SK-MEL-5 (cell line): ENCODE results near the gene TPST2. TPM values are rescaled to one million over a fixed set of nuclear protein-coding genes. Genes with fewer than 3 reads are reported as not detected.

ENCODE experiments used
- DNase-seq: peaks from one replicate; pipeline ENCODE4 v3.0.0-alpha.2; 2016; ENCODE audit warnings: low read depth, low spot score
- in situ Hi-C: cut with HindIII; loops from 2 replicates; pipeline ENCODE4 v1.10.0; 2016; ENCODE audit warnings: low sequenced_read_pairs, high pct_unique_total_duplicates, low pct_unique_long_range_greater_than_20kb
- total RNA-seq: library from RNA; depleted of rRNA; stranded (reverse); fragments of >200 nt; shearing (Covaris generic); gene quantifications from 2 replicates; pipeline ENCODE4 v1.2.3, GENCODE V29; 2014

The TPST2 gene
- total RNA-seq, 1 experiment from 2014 or later: 30.5 TPM

DNA sequence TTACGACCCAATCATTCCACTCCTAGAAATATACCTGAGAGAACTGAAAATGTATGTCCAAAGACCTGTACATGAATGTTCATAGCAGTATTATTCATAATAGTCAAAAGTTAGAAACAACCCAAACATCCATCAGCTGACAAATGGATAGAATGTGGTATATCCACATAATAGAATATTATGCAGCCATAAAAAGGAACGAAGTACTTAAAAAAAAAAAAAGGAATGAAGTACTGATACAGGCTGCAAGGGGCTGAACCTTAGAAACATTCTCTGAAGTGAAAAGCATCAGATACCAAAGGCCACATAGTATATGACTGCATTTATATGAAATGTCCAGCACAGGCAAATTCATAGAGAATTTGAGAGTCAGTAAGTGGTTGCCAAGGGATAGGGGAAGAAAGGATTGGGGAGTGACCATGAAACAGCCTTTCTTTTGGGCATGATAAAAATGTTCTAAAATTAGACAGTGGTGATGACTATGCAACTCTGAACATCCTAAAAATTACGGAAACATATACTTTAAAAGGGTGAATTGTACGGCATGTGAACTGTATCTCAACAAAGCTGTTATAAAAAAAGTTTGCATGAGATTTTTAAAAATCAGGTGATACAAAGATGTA is 1.8 kb downstream of the TPST2 start:
- DNase-seq: no peak
- in situ Hi-C loops: no loop called here

DNA sequence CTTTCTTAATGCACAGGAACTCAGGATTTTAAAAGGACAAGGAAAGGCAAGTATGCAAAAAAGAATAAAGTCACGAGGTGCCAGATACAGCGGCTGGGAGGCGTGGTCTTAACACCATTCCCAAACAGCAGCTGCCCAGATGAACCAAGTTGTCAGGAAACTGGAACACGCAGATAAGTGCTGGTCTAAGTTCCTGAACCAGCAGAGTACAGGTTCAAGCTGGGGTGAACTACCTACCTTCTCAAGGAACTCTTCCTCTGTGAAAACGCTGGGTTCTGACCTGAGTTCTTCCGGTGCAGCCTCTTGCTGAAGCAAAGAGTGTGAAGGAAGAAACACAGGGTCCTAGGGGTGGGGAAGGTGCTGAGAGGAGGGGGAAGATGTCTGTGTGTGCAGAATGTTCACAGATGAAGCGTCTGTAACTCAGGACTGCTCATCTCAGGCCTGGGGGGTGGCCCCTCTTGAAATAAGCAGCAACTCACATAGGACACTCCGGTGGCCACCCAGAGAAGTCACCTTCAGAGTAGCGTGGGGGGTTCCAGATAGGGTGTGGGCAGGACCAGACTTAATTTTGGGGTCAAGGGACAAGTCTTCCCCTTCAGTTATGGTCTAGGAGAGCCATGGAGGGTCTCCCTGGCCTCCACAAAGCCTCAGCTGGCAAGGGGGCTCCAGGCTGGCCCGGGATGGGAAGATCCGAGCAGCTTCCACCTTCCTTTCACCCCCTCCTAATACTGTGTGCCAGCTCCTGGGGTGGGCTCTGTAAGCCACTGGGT is 3.2 kb downstream of the TPST2 start:
- no peak for DNase-seq
- in situ Hi-C loops: no loop called here

DNA sequence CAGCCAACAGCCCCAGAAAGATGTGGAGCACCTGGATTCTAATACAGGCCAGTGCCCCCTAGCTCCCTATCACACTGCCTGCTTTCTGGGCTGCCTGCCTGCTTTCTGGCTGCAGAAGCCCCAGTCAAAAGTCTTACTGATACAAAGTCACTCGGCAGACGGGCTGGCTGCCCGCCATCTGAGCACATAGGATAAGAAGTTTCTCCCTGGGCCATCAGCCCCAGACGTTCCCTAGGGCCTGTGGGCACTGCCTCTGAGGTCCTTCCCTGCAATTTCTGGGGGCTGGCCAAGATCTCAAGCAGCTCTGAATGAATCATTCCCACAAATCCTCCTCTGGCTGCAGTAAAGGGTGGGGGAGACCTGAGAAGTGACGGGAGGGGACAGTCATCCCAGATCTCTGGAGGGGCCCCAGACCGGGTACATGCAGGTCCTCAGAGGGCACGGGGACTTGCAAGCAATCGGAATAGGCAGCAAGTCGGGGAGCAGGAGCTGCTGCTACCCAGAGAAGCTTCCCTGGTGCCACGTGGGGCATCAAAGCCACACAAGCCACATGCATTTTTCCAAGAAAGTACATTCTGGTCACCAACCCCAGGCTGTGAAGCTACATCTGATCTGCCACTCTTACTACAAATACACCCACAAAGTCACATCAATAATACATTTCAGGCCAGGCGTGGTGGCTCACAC is 4.7 kb downstream of the TPST2 start:
- in situ Hi-C loops: no loop called here

DNA sequence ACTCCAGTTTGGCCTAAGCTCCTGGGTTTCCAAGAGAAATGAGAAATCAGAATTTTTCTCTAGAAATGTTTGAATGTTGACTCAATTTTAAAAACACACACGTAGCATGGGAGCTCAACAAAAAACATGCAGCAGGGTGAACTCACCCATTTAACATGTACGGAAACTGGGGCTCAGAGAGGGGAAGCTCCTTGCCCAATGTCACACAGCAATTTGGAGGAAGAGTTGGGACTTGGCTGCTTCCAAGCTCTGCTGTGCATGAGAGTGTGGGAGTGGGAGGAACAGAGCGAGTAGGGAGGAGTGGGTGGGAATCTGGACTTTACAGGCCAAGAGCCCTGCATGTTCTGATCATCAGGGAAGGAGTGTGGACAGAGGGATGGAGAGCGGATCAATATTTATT is 5.9 kb downstream of the TPST2 start:
- in situ Hi-C loops: no loop called here

More for the DNA sequence above, 4.7 kb downstream of the TPST2 start:
- no peak for DNase-seq

DNA sequence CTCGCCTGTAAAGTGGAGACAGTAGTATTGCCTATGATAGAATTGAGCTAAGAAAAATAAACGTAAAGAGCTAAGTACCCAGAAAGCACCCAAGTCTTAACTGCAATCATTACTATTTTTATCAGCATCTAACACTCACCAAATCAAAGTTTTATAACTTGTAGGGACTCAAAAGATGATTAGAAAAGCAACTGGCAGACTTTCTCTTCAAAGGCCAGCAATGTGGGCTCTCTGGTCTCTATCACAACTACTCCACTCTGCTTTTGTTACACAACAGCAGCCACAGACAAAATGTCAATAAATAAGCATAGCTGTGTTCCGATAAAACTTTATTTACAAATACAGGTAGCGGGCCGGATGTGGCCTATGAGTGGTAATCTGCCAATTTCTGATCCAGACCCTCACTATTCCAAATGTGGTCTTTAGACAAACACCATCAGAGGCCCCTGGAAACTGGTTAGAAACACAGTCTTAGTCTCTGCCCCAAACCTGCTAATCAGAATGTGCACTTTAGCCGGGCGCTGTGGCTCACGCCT is 8.2 kb downstream of the TPST2 start:
- DNase-seq: no peak
- in situ Hi-C loops: no loop called here

More for the DNA sequence above, 5.9 kb downstream of the TPST2 start:
- DNase-seq: no peak

DNA sequence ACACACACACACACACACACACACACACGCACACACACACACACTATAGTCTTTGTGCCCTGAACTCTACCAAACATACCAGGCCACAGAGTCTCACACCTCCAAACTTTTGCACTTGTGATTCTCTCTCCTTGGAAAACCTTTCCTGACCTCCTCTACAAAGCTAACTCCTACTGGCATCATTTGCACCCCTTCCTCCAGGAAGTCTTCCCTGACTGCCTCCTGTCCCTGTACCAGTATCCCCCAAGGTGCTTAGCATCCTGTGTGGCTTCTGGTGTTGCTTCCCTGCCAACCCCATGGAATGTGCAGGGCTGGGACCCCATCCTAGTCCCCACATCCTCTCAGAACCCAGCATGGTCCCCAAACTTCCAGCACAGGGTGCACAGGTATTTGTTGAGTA is 8.9 kb downstream of the TPST2 start:
- in situ Hi-C loops: no loop called here
- no peak for DNase-seq

DNA sequence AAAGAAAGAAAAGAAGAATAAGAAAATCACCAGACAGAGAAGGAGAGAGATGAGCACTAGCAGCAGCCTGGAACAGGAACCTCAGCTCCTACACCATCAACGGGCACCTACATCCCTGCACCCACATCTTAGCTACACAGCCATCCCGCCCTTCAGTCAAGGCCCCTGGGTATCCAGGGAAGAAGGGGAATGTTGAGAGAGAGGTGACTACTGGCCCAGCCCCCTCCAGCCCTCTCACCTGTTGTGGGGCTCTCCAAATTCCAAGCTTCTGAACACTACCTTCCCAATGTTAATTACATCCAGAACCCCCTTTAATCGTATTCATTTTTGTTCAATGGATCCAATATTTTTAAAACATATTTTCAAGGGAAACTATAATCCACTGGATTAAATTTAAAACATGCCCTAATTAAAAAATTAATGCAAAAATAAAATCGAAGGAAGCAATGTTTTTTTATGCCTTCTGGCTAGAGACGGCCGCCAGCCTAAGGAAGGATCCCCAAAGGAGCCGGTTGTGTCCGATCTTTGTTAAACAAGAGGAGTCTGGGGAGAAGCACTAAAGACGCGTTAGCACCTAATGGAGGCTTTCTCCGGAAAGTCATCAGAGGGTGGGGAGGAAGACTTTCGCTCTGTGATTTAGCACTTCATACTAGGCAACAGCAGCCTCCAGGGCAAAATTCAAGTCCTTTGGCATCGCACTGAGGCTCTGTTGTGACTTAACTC is 9.5 kb downstream of the TPST2 start:
- in situ Hi-C loops: no loop called here
- no peak for DNase-seq

DNA sequence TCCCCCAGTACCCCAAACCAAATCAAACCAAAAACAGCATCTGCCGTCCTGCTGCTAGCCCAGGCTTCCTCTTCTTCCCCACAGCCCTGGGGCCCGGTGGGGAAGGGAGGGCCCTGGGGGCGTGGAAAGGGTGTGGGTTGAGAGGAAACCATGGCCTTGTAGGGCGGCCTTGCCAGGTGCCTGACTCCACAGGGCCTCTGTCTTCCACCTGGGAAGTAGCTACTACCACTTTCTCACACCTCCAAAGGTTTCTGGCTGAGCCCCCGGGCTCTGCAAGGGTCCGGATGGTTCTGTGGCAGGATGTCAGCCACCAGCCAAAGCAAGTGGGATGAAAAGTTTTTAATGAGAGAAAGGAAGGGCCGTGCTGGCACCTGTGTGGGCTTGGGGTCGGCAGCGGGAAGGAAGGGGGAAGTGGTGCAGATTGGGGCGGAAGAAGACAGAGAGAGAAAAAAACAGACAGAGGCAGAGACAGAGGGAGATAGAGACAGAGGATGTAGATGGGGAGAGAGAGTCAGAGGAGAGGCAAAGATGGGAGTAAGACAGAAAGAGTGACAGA is 10.5 kb downstream of the TPST2 start:
- DNase-seq: no peak
- in situ Hi-C loops: no loop called here

DNA sequence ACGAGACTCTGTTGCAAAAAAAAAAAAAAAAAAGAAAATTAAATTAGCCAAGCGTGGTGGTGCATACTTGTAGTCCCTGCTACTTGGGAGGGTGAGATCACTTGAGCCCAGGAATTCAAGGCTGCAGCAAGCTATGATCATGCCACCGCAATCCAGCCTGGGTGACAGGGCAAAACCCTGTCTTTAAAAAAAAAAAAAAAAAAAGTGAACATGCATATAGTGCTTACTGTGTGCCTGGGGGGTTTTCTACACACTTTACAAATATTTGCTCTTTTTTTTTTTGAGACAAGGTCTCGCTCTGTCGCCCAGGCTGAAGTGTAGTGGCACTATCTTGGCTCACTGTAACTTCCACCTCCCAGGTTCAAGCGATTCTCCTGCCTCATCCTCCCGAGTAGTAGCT is 12.9 kb downstream of the TPST2 start:
- no peak for DNase-seq
- in situ Hi-C loops: no loop called here

DNA sequence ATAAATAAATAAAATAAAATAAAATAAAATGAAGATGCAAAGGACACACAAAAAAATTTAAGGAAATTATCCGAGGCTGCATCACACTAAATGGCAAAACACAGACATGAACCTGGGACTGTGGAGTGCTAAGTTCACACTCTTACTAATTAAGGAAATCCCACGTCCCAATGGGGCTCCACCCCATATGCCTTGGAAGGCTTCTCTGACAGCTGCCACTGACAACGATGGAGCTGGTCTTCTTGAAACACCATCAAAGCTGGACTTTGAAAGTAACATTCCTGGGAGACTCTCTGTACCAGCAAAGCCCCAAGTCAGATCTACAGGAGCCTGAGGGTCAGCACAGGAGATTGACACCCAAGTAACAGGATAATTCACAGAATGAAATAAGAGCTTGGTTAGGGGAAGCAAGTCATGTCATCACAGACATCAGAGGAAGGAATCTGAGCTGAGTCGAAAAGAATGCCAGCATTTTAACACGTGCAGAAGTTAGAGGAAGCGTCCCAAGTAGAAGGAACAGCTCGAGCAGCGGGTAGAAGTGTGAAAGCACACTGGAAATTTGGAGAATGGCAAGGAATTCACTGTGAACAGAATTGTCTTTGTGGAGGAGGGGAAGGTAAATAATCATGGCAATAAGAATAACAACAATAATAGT is 13.8 kb downstream of the TPST2 start:
- in situ Hi-C loops: no loop called here
- no peak for DNase-seq

DNA sequence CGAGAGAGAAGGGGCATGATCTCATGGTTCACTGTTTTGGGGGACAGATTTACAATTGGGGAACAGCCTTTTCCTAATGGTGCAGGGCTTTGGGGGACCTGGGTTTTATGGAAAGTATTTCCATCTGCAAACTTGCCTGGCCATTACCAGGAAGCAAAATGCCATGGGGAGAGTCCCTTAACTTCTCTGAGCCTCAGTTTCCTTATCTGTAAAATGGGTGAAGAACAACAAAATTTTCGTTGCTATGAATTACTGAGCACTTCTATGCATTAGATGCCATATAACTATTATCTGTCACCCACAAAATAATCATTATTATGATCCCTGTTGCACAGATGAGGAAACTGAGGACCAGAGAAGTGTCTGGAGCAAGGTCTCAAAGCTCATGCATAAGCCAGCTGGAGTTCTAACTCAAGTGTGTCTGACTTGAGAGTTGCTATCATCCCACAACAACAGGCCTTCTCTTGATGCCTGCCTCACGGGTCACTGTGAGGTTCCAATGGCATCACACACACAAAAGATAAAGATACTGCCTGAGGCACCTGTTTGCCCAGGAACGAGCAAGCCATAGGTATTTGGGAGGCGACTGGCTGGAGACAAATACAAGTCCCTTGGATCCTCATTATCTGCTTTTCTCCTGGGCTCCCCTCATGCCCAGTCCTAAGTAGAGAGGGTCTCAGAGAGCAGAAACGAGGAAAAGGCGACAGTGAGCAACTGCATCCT is 15.8 kb downstream of the TPST2 start:
- in situ Hi-C loops: no loop called here
- no peak for DNase-seq

DNA sequence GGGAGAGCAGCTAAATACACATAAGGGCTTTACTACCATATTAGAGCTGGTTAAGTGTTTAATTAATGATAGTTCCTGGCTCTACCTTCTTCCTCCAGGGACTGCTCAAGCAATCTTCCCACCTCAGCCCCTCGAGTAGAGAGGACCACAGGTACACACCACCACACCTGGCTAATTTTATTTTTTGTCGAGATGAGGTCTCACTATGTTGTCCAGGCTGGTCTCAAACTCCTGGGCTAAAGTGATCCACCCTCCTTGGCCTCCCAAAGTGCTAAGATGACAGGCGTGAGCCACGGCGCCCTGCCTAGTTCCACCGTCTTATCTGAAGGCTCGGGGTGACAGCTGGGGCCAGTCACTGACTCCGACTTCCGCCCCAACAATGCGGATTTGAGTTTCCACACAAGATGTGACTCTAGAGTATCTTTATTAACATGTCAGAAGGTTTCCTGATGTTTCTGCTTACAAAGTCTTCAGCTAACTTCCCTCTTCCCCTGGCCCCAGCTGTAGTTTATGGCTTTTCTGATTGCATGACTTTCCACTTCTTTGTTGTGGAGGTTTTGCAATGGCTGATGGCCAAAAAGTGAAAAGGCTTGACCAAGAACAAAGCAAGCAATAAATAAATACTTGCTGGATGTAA is 16.8 kb downstream of the TPST2 start:
- no peak for DNase-seq
- in situ Hi-C loops: no loop called here

DNA sequence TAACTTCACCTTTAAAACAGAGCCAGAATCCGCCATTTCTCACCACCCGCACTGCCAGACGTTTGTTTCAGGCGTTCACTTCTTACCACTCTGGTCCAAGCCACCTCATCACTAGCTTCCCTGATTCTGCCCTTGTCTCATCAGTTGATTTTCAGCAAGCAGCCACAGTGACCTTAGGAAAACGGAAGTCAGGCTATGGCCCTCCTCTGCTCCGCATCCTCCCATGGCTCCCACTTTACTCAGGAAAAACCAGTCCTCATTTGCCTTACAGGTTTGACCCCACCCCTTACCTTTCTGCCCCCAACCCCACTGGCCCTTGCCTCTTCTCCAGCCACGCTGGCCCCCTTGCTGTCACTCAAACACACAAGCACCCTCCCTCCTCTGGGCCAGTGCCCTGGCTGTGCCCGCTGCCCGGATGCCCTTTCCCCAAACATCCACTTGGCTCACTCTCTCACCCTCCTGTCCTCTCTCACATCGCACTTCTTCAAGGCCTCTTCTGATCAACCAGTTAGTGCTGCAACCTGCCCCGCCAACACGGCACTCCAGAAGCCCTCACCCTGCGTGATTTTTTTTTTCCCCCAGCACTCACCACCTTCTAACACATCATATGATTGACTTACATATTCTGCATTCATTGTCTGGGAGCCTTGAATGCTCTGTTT is 18.9 kb downstream of the TPST2 start:
- in situ Hi-C loops: no loop called here
- DNase-seq: no peak

DNA sequence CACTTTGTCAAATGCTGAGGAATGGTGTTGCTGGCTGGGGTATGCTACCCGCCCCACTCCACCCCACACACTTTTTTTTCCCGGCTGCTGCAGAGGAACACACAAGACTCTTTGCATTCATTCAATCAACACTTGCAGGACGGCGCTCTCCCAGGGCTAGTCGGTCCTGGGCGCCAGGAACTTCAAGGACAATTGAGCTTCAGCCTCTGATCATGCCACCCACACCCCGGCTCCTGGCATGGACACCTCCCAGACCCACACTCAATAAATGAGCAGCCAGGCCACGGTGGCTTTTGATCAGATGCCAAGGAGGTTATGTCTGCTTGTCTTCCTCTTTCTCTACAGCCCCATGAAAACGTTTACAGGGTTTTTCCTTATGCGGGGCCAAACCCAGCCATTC is 19.8 kb downstream of the TPST2 start:
- in situ Hi-C loops: no loop called here

DNA sequence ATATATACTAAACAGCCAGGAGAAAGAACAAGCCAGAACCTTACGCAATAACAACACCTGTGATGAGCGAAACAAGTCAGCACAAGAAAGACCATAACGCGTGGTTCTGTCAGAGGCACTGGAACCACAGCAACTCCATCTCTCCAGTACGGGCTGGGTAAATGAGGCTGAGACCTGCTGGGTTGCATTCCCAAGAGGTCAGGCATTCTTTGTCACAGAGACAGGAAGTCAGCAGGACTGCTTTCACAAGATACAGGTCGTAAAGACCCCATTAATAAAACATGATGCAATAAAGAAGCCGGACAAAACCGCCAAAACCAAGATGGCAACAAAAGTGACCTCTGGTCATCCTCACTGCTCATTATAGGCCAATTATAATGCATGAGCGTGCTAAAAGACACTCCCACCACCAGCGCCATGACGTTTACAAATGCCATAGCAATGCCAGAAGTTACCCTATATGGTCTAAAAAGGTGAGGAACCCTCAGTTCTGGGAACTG is 21.7 kb downstream of the TPST2 start:
- in situ Hi-C loops: no loop called here
- peak; percentile 37 for DNase-seq

More for the DNA sequence above, 19.8 kb downstream of the TPST2 start:
- DNase-seq: no peak

DNA sequence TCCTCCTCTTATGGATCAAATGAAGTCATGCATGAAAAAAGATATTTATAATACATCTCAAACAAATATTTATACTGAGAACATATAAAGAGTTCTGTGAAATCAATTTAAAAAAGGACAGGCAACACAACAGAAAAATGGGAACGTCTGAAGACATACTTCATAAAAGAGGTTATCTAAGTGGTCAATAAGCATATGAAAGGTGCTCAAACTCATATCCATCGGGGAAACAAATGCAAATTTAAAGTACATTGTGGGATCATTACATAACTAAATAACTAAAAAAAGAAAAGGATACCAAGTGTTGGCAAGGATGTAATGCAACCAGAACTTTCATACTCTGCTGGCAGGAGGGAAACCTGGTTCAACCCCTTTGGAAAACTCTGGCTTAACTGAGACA is 22.3 kb downstream of the TPST2 start:
- no peak for DNase-seq
- in situ Hi-C loops: no loop called here
